ENCODE results near the gene GDPD5.

GDPD5 gene

GRCh38 chr11:75533896-75534258, 8.1 kb upstream of the GDPD5 start:
- no peak overlapping the region for H3K27ac ChIP-seq (ENCODE audit: low read depth, low read length)
- no peaks in the 10 kb centered on the region for H3K9me2 ChIP-seq (replicated peaks; ENCODE audit: insufficient read depth, low read length)
- TF ChIP-seq EZH2phosphoT487 (conservative IDR thresholded peaks at IDR 0.05; ENCODE audit: low read length): no peak
- TF ChIP-seq, protein P1, sequence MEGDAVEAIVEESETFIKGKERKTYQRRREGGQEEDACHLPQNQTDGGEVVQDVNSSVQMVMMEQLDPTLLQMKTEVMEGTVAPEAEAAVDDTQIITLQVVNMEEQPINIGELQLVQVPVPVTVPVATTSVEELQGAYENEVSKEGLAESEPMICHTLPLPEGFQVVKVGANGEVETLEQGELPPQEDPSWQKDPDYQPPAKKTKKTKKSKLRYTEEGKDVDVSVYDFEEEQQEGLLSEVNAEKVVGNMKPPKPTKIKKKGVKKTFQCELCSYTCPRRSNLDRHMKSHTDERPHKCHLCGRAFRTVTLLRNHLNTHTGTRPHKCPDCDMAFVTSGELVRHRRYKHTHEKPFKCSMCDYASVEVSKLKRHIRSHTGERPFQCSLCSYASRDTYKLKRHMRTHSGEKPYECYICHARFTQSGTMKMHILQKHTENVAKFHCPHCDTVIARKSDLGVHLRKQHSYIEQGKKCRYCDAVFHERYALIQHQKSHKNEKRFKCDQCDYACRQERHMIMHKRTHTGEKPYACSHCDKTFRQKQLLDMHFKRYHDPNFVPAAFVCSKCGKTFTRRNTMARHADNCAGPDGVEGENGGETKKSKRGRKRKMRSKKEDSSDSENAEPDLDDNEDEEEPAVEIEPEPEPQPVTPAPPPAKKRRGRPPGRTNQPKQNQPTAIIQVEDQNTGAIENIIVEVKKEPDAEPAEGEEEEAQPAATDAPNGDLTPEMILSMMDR (IDR thresholded peaks at IDR 0.05; ENCODE audit: insufficient read depth, low read length, poor library complexity, severe bottlenecking): no peak
- H3K4me3 ChIP-seq (ENCODE audit: insufficient read depth, low read length, poor library complexity, severe bottlenecking): no peak overlapping the region
- H3K9me3 ChIP-seq (ENCODE audit: insufficient read depth, low read length): no peaks in the 10 kb centered on the region
- H3K79me2 ChIP-seq (ENCODE audit: insufficient read depth, low read length): no peaks in the 10 kb centered on the region
- no peaks in the 10 kb centered on the region for H3K27me3 ChIP-seq (ENCODE audit: low read length)
- H3K4me2 ChIP-seq (ENCODE audit: low read depth, low read length, poor library complexity, severe bottlenecking): no peak overlapping the region
- H2AFZ ChIP-seq (ENCODE audit: low read depth, low read length, severe bottlenecking): no peak overlapping the region
- H3K36me3 ChIP-seq (ENCODE audit: low read length): no peaks in the 10 kb centered on the region
- H3K9ac ChIP-seq (ENCODE audit: low read length): no peak overlapping the region
- H3F3A ChIP-seq (ENCODE audit: insufficient read depth): no peaks in the 10 kb centered on the region
- H4K20me1 ChIP-seq (ENCODE audit: low read depth, low read length): no peaks in the 10 kb centered on the region

DNA sequence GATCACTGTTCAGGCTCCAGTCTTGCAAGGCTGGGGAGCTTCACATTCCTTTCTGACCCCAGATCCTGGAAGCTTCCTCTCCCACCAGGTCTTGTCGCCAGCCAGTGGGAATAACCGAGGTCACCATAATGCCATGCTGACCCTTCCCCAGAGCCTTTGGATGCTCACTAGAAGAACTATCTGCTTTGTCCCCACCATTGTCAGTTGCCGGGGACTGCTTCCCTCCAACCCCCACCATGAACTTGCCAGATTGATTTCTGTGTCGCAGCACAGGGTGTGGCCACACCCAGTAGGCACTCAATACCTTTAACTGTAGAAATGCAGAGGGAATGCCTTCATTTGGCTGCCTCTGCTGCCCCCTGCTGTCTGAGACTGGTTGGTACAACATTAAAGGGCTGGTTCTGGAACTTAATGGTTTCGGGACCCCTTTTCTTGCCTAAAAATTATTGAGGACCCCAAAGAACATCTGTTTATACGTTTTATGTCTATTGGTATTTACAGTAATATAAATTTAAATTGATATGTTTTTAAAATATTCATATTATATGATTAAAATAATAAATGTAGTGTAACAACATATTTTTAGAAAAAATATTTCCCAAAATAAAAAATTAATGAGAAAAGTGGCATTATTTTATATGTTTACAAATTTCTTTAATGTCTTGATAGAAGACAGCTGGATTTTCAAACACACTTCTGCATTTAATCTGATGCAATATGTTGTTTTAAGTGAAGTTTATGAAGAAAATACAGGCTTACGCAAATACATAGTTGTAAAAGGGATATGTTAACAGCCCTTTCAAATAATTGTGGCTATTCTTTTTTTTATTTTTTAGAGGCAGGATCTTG, 6.7 kb upstream of the GDPD5 start:
- Histone ChIP-seq H3K9ac (ENCODE audit: low read length) (no peak overlapping the region), H3F3A (ENCODE audit: insufficient read depth) (no peaks in the 10 kb centered on the region), H3K27ac (ENCODE audit: low read depth, low read length) (no peak overlapping the region), H3K27me3 (ENCODE audit: low read length) (no peaks in the 10 kb centered on the region), H3K79me2 (ENCODE audit: insufficient read depth, low read length) (no peaks in the 10 kb centered on the region), H3K9me3 (ENCODE audit: insufficient read depth, low read length) (no peaks in the 10 kb centered on the region), H2AFZ (ENCODE audit: low read depth, low read length, severe bottlenecking) (no peak overlapping the region), H3K4me3 (ENCODE audit: insufficient read depth, low read length, poor library complexity, severe bottlenecking) (no peak overlapping the region), H4K20me1 (ENCODE audit: low read depth, low read length) (no peaks in the 10 kb centered on the region), H3K36me3 (ENCODE audit: low read length) (no peaks in the 10 kb centered on the region), H3K4me2 (ENCODE audit: low read depth, low read length, poor library complexity, severe bottlenecking) (no peak overlapping the region), H3K9me2 (replicated peaks; ENCODE audit: insufficient read depth, low read length) (no peaks in the 10 kb centered on the region)
- TF ChIP-seq, protein P1 (IDR thresholded peaks at IDR 0.05; ENCODE audit: insufficient read depth, low read length, poor library complexity, severe bottlenecking): peak; percentile 62
- no peak for TF ChIP-seq EZH2phosphoT487 (conservative IDR thresholded peaks at IDR 0.05; ENCODE audit: low read length)

- Histone ChIP-seq H3K9me2 (replicated peaks; ENCODE audit: insufficient read depth, low read length) (no peaks in the 10 kb centered on the region), H4K20me1 (ENCODE audit: low read depth, low read length) (no peaks in the 10 kb centered on the region), H3K27me3 (ENCODE audit: low read length) (no peaks in the 10 kb centered on the region), H3K9ac (ENCODE audit: low read length) (no peak overlapping the region), H3K27ac (ENCODE audit: low read depth, low read length) (no peak overlapping the region), H3K4me3 (ENCODE audit: insufficient read depth, low read length, poor library complexity, severe bottlenecking) (no peak overlapping the region), H3F3A (ENCODE audit: insufficient read depth) (no peaks in the 10 kb centered on the region), H3K9me3 (ENCODE audit: insufficient read depth, low read length) (no peaks in the 10 kb centered on the region), H3K79me2 (ENCODE audit: insufficient read depth, low read length) (no peaks in the 10 kb centered on the region), H3K36me3 (ENCODE audit: low read length) (no peaks in the 10 kb centered on the region), H2AFZ (ENCODE audit: low read depth, low read length, severe bottlenecking) (no peak overlapping the region), H3K4me2 (ENCODE audit: low read depth, low read length, poor library complexity, severe bottlenecking) (no peak overlapping the region)
- TF ChIP-seq, protein P1 (IDR thresholded peaks at IDR 0.05; ENCODE audit: insufficient read depth, low read length, poor library complexity, severe bottlenecking): no peak
- TF ChIP-seq EZH2phosphoT487 (conservative IDR thresholded peaks at IDR 0.05; ENCODE audit: low read length): no peak
These were observed 5.6 kb upstream of the GDPD5 start for GRCh38 chr11:75531325-75531724.
